Measurements from ENCODE around the gene TKTL1.
A peak's percentile ranks its signal among the peaks of the same experiment; 100 is the strongest.

Gene TKTL1

GRCh38 chrX:154363706-154364439, 68.3 kb downstream of the TKTL1 start:
- DNase-seq = no peak

- no peak for DNase-seq
Measured at GRCh38 chrX:154365052-154365600, 69.5 kb downstream of the TKTL1 start.

GRCh38 chrX:154365997-154366665, 70.5 kb downstream of the TKTL1 start:
- DNase-seq = no peak

DNA sequence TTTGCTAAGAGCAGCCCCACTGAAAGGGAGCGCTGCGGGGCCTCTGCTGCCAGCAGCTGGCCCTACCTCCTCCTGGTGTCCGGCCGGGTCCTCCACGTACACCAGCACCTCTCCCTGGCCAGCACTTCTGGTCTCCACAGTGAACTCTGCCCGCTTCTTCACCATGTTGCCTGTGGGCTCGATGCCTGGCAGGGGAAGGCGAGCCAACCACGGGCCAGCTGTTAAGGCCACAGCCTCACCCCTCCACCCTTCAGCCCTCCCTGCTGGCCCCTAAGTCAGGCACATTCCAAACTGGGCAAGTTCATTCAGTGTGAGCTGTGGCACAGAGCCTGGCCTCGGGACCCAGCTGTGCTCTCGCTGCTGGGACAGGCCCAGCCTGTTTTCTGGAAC, 71.1 kb downstream of the TKTL1 start:
- no peak for DNase-seq

- DNase-seq = no peak
Measured at GRCh38 chrX:154367474-154368308, 72.1 kb downstream of the TKTL1 start.

DNA sequence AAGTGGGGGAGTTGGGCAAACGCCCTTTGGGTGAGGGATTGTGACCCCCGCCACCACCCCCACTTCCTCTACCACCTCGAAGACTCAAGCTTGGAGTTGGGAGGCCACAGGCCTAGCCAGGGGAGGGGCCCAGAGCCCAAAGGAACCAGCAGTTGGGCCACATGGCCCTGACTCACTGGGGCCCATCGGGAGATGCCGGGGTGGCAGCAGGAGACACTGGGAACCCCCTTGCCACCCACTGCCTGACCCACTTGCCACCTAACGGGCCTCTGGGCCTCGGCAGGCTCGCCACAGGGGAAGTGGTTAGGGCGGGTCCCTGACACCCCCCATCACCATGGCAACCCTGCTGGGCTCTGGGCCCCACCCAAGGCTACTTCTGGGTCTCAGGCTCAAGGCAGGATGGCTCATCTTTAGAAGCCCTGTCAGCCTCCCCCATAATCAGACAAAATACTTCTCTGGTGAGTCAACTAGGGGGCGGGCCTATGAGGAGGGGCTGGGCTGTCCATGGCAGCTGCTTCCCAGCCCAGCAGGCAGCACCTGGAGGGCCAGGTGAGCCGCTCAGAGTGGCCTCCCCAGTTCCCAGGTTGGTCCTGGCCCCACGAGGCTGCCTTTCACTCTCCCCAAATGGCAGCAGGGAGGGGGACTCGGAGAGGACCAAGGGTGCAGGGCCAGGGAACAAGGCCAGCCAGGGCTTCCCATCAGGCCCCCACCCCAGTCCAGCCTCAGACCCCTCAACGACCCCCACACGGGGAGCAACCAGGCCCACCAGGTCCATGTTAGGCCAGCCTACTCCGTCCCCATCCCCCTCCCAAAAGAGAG, 73.2 kb downstream of the TKTL1 start:
- DNase-seq = peak; percentile 49

- no peak for DNase-seq
Measured at GRCh38 chrX:154369449-154370299, 74.1 kb downstream of the TKTL1 start.

- no peak for DNase-seq
Measured at GRCh38 chrX:154370300-154371016, 74.9 kb downstream of the TKTL1 start.

DNA sequence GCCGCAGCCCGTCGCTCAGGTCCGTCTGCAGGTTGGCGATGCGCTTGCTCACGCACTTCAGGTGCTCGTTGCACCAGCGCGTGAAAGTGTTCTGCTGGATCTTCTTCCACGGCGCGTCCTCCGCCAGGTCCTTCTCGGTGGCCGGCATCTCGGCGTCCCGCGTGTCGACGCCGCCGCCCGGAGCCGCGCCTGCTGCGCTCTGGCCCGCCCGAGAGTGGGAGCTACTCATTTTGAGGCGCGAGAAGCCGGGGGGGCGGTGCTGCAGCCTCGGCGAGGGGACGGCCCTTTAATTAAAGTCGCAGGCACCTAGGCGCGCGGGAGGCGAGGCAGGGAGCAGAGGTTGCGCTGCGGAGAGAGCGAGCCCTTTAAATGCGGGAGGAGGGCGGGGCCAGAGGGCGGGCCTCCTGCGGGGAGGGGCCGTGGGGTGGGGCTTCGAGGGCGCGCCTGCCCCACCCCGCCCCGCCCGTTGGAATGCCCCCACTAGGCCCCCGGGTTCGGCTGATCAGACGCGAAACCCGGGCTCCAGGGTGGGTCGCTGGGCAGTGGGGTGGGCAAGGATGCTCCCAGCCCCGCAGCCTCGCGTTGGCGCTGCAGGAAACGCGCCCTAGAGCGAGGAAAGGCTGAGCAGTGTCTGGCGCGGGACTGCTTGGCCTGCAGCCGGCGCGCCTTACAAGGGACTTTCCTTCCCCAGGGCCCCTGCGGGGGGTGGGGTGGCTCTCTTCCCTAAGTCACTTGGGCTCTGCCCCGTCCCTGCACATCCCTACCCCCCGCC, 75.6 kb downstream of the TKTL1 start:
- DNase-seq = peak; percentile 78

- DNase-seq = no peak
Measured at GRCh38 chrX:154371789-154372300, 76.2 kb downstream of the TKTL1 start.

DNA sequence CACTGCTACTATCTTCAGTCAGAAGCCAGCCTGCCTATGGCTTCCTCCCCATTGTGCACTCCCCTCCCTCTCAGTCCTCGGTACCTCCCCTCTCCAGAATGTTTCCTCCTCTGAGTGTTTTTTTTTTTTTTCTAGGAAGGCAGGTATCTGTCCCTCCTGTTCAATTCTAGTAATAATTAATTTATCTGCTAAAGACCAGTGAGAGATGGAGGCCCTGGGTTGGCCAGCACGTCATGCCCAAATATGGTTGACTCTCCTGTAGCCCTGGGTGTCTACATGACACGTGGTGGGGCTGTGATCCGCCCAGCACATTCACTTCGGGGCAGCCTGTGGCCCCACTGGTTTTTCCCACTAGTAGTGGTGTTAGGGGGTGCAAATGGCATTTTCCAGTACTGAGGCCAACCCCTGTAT, 77.0 kb downstream of the TKTL1 start:
- DNase-seq = no peak

DNA sequence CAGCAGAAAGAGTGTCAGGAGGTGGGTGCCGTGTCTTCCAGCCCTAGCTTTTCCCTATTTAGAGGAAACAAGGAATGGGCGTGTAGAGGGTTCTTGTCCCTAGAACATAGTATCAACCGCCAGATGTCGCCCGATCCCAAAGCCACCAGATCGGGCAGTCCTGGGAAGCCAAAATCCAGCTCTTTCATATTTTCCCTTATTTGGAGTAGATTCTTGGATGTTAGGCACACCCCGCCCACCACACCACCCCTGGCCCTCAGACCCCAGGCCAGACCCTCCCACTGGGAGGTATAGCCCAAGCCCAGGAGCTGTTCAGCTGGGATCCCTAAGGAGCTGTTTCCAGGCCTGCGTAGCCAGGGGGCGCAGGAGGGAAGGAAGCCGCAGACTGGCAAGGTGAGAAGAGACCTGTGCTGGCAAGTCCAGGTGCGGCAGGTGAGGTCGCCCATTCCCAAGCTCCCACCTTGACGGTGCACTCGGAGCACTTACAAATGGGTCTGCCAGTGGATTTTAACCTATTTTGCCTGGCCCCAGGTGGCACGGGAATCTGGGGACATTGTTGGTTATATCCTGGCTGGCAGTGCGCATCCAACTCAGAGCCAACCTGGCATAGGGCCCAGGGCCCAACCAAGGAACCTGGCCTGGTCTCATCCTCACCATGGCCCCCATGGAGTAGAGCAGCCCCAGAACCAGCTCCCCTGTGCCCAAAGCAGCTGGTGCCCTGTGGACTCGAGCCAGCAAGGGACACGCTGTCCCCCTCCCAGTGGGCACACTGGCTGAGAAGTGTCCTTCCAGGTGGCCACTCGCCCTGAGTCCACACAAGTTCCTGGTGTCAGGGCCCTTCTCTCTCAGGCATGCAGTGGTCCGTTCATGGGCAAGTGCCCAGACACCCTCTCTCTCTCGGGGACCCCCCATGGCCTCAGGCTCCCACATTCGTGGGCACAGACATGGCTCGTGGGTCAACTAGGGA, 78.0 kb downstream of the TKTL1 start:
- no peak for DNase-seq

DNA sequence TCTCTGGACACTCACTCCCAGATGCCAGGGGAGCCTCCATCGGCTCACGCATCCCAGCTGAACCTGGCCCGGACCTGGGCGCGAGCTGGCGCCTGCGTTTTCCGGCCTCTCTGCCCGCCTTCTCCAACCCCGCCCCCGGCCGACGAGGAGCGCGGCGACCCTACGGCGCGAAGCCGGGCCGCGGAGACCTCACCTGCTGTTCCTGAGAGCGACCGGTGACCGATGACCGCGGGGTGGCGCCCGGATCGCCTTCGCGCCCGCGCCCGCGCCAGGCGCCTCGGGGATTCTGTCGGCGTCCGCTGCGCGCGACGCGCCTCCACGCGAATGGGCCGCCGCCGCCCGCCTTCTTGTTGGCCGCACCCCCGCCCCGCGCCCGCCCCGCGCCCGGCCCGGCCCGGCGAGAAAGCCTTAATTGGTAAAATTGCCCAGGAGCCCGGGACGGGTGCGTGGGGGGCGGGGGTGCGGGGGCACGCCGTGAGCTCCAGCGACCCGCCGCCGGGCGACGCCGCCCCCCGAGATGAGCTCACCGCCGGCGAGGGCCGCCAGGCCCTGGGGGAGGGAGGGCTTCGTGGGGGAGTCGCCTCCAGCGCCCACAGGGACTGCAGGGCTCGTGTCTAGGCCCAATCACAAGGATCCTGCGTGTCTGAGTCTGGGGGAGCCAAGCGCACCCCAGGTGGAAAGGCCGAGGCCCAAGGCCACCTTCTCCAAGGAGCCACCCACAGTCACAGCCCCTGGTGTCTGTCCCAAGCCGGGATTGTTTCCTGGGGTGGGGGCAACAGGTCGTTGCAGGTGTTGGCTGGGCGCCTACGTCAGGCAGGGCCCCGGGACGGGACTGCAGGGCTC, 78.9 kb downstream of the TKTL1 start, which contains the start of gene FLNA:
Gene FLNA (minus strand): TSS at position 322 of the 843 bp plus-strand sequence. CDS start 3,389 bp downstream, outside the sequence.
- no peak for DNase-seq

GRCh38 chrX:154375156-154375504, 79.5 kb downstream of the TKTL1 start:
- DNase-seq = no peak

DNA sequence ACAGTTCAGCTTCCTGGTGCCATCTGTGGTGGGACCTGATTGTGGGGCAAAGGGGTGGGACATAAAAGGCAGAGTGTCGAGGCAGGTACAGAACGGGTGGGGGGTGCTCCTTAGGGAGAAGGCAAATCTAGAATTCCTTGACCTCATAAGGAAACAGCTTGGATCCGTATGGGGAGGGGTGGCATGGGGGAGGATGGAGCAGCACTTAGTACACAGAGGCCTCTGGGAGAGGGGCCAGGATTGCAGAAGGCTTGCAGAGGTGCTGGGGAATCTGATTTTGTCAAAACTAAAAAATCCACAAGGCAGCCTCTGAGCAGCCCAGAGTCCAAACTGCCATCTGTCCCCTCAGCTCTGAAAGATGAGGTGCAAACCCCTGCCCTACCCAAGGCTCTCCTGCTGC, 81.2 kb downstream of the TKTL1 start:
- no peak for DNase-seq

DNA sequence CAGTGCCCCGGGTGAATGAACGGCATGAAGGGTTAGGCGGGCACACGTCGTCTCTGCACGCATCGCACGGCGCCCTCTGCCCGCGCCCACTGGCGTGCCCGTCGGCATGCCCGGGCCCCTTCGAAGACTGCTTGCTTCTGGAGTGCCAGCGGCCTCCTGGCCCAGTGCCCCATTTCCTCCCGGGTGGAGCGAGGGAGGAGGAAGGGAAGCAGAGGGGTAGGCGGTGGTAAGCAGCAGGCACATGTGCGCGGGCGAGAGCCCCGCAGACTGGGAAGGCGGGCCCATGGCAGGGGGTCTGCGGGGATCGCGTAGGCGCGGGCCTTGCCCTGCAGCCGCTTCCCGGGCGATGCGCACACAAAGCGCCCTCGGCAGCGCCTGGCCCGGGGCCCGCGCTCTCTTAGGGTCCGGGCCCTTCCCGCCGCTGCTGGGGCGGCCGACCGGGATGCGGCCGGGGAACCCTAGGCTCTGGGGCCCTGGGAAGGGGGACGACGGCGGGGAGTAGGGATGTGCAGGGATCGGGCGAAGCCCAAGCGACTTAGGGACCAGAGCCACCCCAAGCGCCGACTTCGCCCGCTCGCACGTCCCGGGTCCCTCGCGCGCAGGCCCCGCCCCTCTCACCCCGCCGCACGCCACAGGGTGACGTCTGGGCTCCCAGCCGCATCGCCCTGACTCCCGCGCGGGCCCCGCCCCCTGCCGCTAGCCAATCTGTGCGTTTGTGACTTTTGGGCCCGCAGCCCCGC, 82.6 kb downstream of the TKTL1 start:
- no peak for DNase-seq

Measured in NCI-H2107 (cell line).